LNCAP (cell line): ENCODE data around the gene GPER1.

ENCODE experiments used
- TF ChIP-seq, protein P1 (sequence below): fragments of 450-650 bp; IDR thresholded peaks from 2 replicates; pipeline ENCODE4 v1.5.1; 2017; ENCODE audit warnings: mild to moderate bottlenecking

GPER1 gene

GRCh38 chr7:1092161-1092632 lies 4.3 kb downstream of the GPER1 start:
- TF ChIP-seq, protein P1, sequence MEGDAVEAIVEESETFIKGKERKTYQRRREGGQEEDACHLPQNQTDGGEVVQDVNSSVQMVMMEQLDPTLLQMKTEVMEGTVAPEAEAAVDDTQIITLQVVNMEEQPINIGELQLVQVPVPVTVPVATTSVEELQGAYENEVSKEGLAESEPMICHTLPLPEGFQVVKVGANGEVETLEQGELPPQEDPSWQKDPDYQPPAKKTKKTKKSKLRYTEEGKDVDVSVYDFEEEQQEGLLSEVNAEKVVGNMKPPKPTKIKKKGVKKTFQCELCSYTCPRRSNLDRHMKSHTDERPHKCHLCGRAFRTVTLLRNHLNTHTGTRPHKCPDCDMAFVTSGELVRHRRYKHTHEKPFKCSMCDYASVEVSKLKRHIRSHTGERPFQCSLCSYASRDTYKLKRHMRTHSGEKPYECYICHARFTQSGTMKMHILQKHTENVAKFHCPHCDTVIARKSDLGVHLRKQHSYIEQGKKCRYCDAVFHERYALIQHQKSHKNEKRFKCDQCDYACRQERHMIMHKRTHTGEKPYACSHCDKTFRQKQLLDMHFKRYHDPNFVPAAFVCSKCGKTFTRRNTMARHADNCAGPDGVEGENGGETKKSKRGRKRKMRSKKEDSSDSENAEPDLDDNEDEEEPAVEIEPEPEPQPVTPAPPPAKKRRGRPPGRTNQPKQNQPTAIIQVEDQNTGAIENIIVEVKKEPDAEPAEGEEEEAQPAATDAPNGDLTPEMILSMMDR: no peak

DNA sequence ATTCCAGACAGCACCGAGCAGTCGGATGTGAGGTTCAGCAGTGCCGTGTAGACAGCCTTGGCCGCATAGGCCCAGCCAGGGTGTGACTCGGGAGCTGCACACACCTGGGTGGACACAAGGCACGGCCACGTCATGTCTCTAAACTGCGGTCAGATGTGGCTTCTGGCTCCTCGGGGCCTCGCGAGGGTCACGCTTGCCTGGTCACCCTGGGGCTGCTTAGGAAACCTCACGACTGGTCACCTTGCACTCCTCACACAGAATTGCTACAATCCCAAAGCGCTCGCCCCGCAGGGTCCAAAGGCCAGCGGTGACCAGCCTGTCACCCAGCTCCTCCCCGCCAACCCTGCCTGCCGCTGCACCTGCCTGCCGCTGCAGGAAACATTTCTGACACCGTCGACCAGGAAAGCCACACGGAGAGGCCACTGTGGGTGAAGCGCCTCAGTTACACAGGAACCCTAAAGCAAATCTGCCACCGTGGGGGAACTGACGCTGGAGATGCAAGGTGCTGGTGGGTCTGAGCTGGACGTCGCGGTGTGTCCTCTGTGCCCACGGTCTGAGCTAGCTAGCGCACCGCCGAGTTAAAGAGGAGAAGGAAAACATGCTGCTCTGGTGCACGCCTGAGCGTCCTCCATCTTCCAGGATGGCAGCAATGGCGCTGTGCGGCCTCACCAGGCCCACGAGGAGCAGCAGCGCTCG lies 5.0 kb downstream of the GPER1 start:
- TF ChIP-seq, protein P1: no peak

DNA sequence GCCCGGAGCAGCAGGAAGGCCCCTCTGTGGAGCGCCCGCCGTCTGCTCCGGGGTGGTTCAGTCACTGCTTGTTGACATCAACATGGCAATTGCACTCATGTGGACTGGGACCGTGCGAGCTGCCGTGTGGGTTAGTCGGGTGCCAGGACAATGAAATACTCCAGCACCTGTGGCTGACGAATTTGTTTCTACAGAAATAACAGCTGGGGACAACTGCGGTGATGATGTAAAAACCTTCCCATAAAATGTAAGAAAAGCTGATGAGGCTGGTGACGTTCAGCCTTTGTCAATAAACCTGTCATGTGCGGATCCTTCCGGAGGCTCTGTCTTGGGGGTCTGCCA lies 5.6 kb downstream of the GPER1 start:
- TF ChIP-seq, protein P1: no peak

GRCh38 chr7:1093916-1094508 lies 6.1 kb downstream of the GPER1 start:
- TF ChIP-seq, protein P1: no peak

- TF ChIP-seq, protein P1: no peak
Measured at GRCh38 chr7:1094870-1095269, 7.0 kb downstream of the GPER1 start.

DNA sequence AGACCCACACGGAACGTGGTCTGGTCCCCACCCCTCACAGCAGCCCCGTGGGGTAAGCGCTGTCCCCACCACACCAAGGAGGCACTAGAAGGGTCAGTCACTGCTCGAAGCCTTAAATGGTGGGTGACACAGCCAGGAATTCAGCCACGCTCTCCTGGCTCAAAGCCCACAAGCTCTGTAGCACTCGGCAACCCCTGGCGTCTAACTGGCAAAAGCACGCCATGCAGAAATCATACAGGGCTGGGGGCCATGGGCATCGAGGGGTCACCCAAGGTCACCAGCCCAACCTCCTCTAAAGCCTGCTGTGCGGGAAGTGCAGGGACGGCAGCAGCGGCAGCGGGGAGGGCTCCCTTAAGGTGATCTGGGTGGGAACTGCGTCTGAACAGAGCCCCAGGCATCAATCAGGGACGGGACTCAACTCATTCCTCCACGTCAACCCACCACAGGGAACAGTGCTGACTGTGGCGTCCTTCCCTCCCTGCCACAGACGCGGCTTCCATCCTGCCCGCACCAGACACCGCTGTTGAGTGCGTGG lies 7.8 kb downstream of the GPER1 start:
- TF ChIP-seq, protein P1: no peak

- TF ChIP-seq, protein P1: no peak
Measured at GRCh38 chr7:1096156-1097119, 8.5 kb downstream of the GPER1 start.
